Left ventricle myocardium inferior (tissue), 1 donor: ENCODE measurements around the gene TRMT2A. TPM values are rescaled to one million over a fixed set of nuclear protein-coding genes. Genes with fewer than 3 reads are reported as not detected.

Experiments
- DNase-seq: peaks from one replicate; pipeline ENCODE4 v3.0.0-alpha.2; 2020
- H3K27ac ChIP-seq: fragments of 200-600 bp; replicated peaks from 2 replicates; pipeline ENCODE4 v1.8.0; 2021
- H3K27me3 ChIP-seq: fragments of 200-600 bp; 2 replicates; pipeline ENCODE4 v1.8.0; 2021; ENCODE audit warnings: low read depth
- H3K36me3 ChIP-seq: fragments of 200-600 bp; 2 replicates; pipeline ENCODE4 v1.8.0; 2021
- H3K4me1 ChIP-seq: fragments of 200-600 bp; 2 replicates; pipeline ENCODE4 v1.8.0; 2021
- H3K4me3 ChIP-seq: fragments of 200-600 bp; 2 replicates; pipeline ENCODE4 v1.8.0; 2021; ENCODE audit warnings: mild to moderate bottlenecking, moderate library complexity
- H3K9me3 ChIP-seq: fragments of 200-600 bp; replicated peaks from 2 replicates; pipeline ENCODE4 v1.8.0; 2021
- CTCF ChIP-seq: fragments of 200-600 bp; IDR thresholded peaks from 2 replicates; pipeline ENCODE4 v1.8.0; 2021; ENCODE audit warnings: antibody characterized with exemption, mild to moderate bottlenecking, borderline replicate concordance
- intact Hi-C: fragments of 100-400 bp; cut with micrococcal nuclease; formaldehyde crosslinking; loops from one replicate; pipeline ENCODE4 v1.11.0; 2022
- total RNA-seq: library from RNA; stranded (reverse); fragmentation: NEBNext Ultra II Directional; extraction: Animal tissue kit (Norgen Biotek cat#: 25700); gene quantifications from one replicate; pipeline ENCODE4 v1.2.1, GENCODE V29; 2021
- donor health status: DM: no; HTN: yes; CAD: no; lungs with severe emphysema.

Gene TRMT2A
- total RNA-seq, 1 donor from 2014 or later: 27.8 TPM

GRCh38 chr22:20147237-20147988 is 30.4 kb upstream of the TRMT2A start:
- H3K9me3 ChIP-seq: no peaks in the 10 kb centered on the region
- no peak for DNase-seq
- H3K27me3 ChIP-seq: no peaks in the 10 kb centered on the region
- H3K4me1 ChIP-seq: no peaks in the 10 kb centered on the region
- TF ChIP-seq CTCF: no peak
- peaks cover 25% of the 10 kb centered on the region for H3K36me3 ChIP-seq
- no peak overlapping the region for H3K27ac ChIP-seq
- intact Hi-C loops: no loop called here
- no peak overlapping the region for H3K4me3 ChIP-seq

- TF ChIP-seq CTCF: no peak
- no peak overlapping the region for H3K4me3 ChIP-seq
- H3K27ac ChIP-seq: no peak overlapping the region
- H3K27me3 ChIP-seq: no peaks in the 10 kb centered on the region
- no peak for DNase-seq
- H3K4me1 ChIP-seq: no peaks in the 10 kb centered on the region
- peaks cover 25% of the 10 kb centered on the region for H3K36me3 ChIP-seq
- no peaks in the 10 kb centered on the region for H3K9me3 ChIP-seq
- intact Hi-C loops: no loop called here
These were observed 29.8 kb upstream of the TRMT2A start for GRCh38 chr22:20146777-20147176.

GRCh38 chr22:20145832-20146223 is 28.8 kb upstream of the TRMT2A start:
- no peak for TF ChIP-seq CTCF
- H3K36me3 ChIP-seq: peaks cover 28% of the 10 kb centered on the region

GRCh38 chr22:20145206-20145831 is 28.3 kb upstream of the TRMT2A start:
- H3K4me3 ChIP-seq: no peak overlapping the region
- no peak overlapping the region for H3K27ac ChIP-seq
- no peak for TF ChIP-seq CTCF
- intact Hi-C loops: no loop called here
- H3K36me3 ChIP-seq: peaks cover 32% of the 10 kb centered on the region
- no peak for DNase-seq
- H3K9me3 ChIP-seq: no peaks in the 10 kb centered on the region
- H3K27me3 ChIP-seq: no peaks in the 10 kb centered on the region
- no peaks in the 10 kb centered on the region for H3K4me1 ChIP-seq

More at GRCh38 chr22:20145832-20146223, 28.8 kb upstream of the TRMT2A start:
- no peaks in the 10 kb centered on the region for H3K27me3 ChIP-seq
- no peaks in the 10 kb centered on the region for H3K9me3 ChIP-seq
- intact Hi-C loops: no loop called here
- H3K4me3 ChIP-seq: no peak overlapping the region
- H3K4me1 ChIP-seq: no peaks in the 10 kb centered on the region
- no peak for DNase-seq
- no peak overlapping the region for H3K27ac ChIP-seq

GRCh38 chr22:20143883-20144665 is 27.0 kb upstream of the TRMT2A start:
- DNase-seq: no peak
- intact Hi-C loops: no loop called here
- Histone ChIP-seq H3K27me3 (no peaks in the 10 kb centered on the region), H3K4me1 (no peaks in the 10 kb centered on the region), H3K27ac (no peak overlapping the region), H3K4me3 (no peak overlapping the region), H3K36me3 (peaks cover 42% of the 10 kb centered on the region), H3K9me3 (no peaks in the 10 kb centered on the region)
- TF ChIP-seq CTCF: no peak
